ENCODE measurements around the gene DNAH3. TPM values are rescaled to one million over a fixed set of nuclear protein-coding genes. Genes with fewer than 3 reads are reported as not detected.

The DNAH3 gene
- total RNA-seq, 1 experiment from 2014 or later = 0.57 TPM

DNA sequence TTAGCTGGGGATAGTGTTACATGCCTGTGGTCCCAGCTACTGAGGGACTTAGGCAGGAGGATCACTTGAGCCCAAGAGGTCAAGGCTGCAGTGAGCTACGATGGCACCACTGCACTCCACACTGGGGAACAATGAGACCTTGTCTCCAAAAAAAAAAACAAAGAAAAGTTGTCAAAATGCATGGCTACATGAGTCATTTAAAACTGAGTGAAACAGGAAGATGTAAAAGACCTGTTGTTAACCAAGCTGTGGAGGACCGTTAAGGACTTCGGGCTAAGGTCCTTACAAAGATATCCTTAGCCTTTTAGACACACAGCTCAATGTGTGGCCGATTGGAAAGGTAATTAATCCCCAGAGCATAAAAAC is 35.7 kb upstream of the DNAH3 start:
- CTCF ChIA-PET = interaction anchor here (0.7 to 5.8 kb wide), 4 partner anchors 27 to 115 kb away, joined by 3 to 186 read pairs (median 4); partner anchors contain the start of gene LDAF1
- peaks cover 30% of the 10 kb centered on the region for H3K36me3 Mint-ChIP-seq
- no peak for DNase-seq (ENCODE audit: low spot score)
- no peak overlapping the region for H3K27ac Mint-ChIP-seq
- TF ChIP-seq SMAD3 (CRISPR knock-in tag; IDR thresholded peaks at IDR 0.05; ENCODE audit: borderline replicate concordance) (no peak), AR (CRISPR knock-in tag; IDR thresholded peaks at IDR 0.05) (no peak), ZMAT4 (CRISPR knock-in tag; IDR thresholded peaks at IDR 0.05) (no peak), SOX15 (CRISPR knock-in tag; IDR thresholded peaks at IDR 0.05) (no peak), ZNF232 (CRISPR knock-in tag; IDR thresholded peaks at IDR 0.05) (no peak), JAZF1 (CRISPR knock-in tag; IDR thresholded peaks at IDR 0.05) (no peak), NR3C1 (CRISPR knock-in tag; conservative IDR thresholded peaks at IDR 0.05; ENCODE audit: low read depth) (no peak), FOXJ3 (CRISPR knock-in tag; IDR thresholded peaks at IDR 0.05; ENCODE audit: borderline replicate concordance) (no peak), ZNF121 (CRISPR knock-in tag; IDR thresholded peaks at IDR 0.05) (no peak), ZNF138 (CRISPR knock-in tag; conservative IDR thresholded peaks at IDR 0.05) (no peak), GTF2I (CRISPR knock-in tag; conservative IDR thresholded peaks at IDR 0.05) (no peak), ATF2 (CRISPR knock-in tag; IDR thresholded peaks at IDR 0.05; ENCODE audit: borderline replicate concordance, low read depth) (no peak)
- TF ChIP-seq, protein P1, sequence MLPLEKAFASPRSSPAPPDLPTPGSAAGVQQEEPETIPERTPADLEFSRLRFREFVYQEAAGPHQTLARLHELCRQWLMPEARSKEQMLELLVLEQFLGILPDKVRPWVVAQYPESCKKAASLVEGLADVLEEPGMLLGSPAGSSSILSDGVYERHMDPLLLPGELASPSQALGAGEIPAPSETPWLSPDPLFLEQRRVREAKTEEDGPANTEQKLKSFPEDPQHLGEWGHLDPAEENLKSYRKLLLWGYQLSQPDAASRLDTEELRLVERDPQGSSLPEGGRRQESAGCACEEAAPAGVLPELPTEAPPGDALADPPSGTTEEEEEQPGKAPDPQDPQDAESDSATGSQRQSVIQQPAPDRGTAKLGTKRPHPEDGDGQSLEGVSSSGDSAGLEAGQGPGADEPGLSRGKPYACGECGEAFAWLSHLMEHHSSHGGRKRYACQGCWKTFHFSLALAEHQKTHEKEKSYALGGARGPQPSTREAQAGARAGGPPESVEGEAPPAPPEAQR (CRISPR knock-in tag; IDR thresholded peaks at IDR 0.05) = no peak
- TF ChIP-seq, protein P2, sequence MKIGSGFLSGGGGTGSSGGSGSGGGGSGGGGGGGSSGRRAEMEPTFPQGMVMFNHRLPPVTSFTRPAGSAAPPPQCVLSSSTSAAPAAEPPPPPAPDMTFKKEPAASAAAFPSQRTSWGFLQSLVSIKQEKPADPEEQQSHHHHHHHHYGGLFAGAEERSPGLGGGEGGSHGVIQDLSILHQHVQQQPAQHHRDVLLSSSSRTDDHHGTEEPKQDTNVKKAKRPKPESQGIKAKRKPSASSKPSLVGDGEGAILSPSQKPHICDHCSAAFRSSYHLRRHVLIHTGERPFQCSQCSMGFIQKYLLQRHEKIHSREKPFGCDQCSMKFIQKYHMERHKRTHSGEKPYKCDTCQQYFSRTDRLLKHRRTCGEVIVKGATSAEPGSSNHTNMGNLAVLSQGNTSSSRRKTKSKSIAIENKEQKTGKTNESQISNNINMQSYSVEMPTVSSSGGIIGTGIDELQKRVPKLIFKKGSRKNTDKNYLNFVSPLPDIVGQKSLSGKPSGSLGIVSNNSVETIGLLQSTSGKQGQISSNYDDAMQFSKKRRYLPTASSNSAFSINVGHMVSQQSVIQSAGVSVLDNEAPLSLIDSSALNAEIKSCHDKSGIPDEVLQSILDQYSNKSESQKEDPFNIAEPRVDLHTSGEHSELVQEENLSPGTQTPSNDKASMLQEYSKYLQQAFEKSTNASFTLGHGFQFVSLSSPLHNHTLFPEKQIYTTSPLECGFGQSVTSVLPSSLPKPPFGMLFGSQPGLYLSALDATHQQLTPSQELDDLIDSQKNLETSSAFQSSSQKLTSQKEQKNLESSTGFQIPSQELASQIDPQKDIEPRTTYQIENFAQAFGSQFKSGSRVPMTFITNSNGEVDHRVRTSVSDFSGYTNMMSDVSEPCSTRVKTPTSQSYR (CRISPR knock-in tag; IDR thresholded peaks at IDR 0.05) = no peak
- H3K4me1 Mint-ChIP-seq = no peaks in the 10 kb centered on the region
- no peak overlapping the region for H3K4me3 Mint-ChIP-seq
- H3K27me3 Mint-ChIP-seq (ENCODE audit: low read depth) = peaks cover 7% of the 10 kb centered on the region; the same call in 1 of the 2 replicates
- H3K9me3 Mint-ChIP-seq = peaks cover 38% of the 10 kb centered on the region
- POLR2A ChIA-PET = interaction anchor here (0.6 kb wide), 2 partner anchors 109 to 156 kb away, joined by 3 to 5 read pairs; no protein-coding TSS in a partner anchor
- ATAC-seq = no peak

GRCh38 chr16:21185659-21186325 is 35.1 kb upstream of the DNAH3 start:
- H3K4me1 Mint-ChIP-seq = no peaks in the 10 kb centered on the region
- H3K9me3 Mint-ChIP-seq = peaks cover 42% of the 10 kb centered on the region
- DNase-seq (ENCODE audit: low spot score) = no peak
- H3K36me3 Mint-ChIP-seq = peaks cover 35% of the 10 kb centered on the region
- ChIA-PET POLR2A (interaction anchor here (0.6 kb wide), 2 partner anchors 109 to 156 kb away, joined by 3 to 5 read pairs; no protein-coding TSS in a partner anchor), CTCF (interaction anchor here (0.7 to 5.8 kb wide), 3 partner anchors 26 to 115 kb away, joined by 3 to 186 read pairs (median 3); partner anchors contain the start of gene LDAF1)
- H3K27me3 Mint-ChIP-seq (ENCODE audit: low read depth) = peaks cover 7% of the 10 kb centered on the region; the same call in 1 of the 2 replicates
- TF ChIP-seq ZNF671 (CRISPR knock-in tag; IDR thresholded peaks at IDR 0.05) = no peak
- no peak for TF ChIP-seq E2F4 (CRISPR knock-in tag; IDR thresholded peaks at IDR 0.05; ENCODE audit: borderline replicate concordance, low read depth)
- TF ChIP-seq, protein P3, sequence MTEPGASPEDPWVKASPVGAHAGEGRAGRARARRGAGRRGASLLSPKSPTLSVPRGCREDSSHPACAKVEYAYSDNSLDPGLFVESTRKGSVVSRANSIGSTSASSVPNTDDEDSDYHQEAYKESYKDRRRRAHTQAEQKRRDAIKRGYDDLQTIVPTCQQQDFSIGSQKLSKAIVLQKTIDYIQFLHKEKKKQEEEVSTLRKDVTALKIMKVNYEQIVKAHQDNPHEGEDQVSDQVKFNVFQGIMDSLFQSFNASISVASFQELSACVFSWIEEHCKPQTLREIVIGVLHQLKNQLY (CRISPR knock-in tag; IDR thresholded peaks at IDR 0.05) = no peak
- no peak for TF ChIP-seq ATF2 (CRISPR knock-in tag; IDR thresholded peaks at IDR 0.05; ENCODE audit: borderline replicate concordance, low read depth)
- no peak overlapping the region for H3K4me3 Mint-ChIP-seq
- no peak overlapping the region for H3K27ac Mint-ChIP-seq
- no peak for ATAC-seq
